Measurements from ENCODE around the gene SFXN1.

Gene SFXN1

GRCh38 chr5:175466700-175467318 lies 11.6 kb upstream of the SFXN1 start:
- no peak for DNase-seq

- no peak for DNase-seq
Observed at GRCh38 chr5:175467983-175468690, 10.2 kb upstream of the SFXN1 start.

- DNase-seq = no peak
Observed at GRCh38 chr5:175468892-175469291, 9.5 kb upstream of the SFXN1 start.

- DNase-seq = no peak
Observed at GRCh38 chr5:175469916-175470315, 8.4 kb upstream of the SFXN1 start.

- no peak for DNase-seq
Observed at GRCh38 chr5:175470781-175471180, 7.6 kb upstream of the SFXN1 start.

- no peak for DNase-seq
Observed at GRCh38 chr5:175471196-175471595, 7.2 kb upstream of the SFXN1 start.

GRCh38 chr5:175471628-175472027 lies 6.7 kb upstream of the SFXN1 start:
- DNase-seq = no peak

- no peak for DNase-seq
Observed at GRCh38 chr5:175472378-175472777, 6.0 kb upstream of the SFXN1 start.

GRCh38 chr5:175475248-175475647 lies 3.1 kb upstream of the SFXN1 start:
- DNase-seq = no peak

GRCh38 chr5:175477440-175477839 lies 920 bp upstream of the SFXN1 start:
- no peak for DNase-seq

- DNase-seq = no peak
Observed at GRCh38 chr5:175478008-175478383, 364 bp upstream of the SFXN1 start.

GRCh38 chr5:175479125-175479881 lies 943 bp downstream of the SFXN1 start:
- no peak for DNase-seq

GRCh38 chr5:175483337-175483736 lies 5.0 kb downstream of the SFXN1 start:
- DNase-seq = no peak

GRCh38 chr5:175484322-175484721 lies 6.0 kb downstream of the SFXN1 start:
- no peak for DNase-seq

- no peak for DNase-seq
Observed at GRCh38 chr5:175484829-175485228, 6.5 kb downstream of the SFXN1 start.

GRCh38 chr5:175485631-175486030 lies 7.3 kb downstream of the SFXN1 start:
- no peak for DNase-seq

GRCh38 chr5:175487514-175488222 lies 9.3 kb downstream of the SFXN1 start:
- DNase-seq = no peak

GRCh38 chr5:175489693-175490443 lies 11.5 kb downstream of the SFXN1 start:
- no peak for DNase-seq

- no peak for DNase-seq
Observed at GRCh38 chr5:175491223-175491622, 12.9 kb downstream of the SFXN1 start.

GRCh38 chr5:175493260-175493659 lies 14.9 kb downstream of the SFXN1 start:
- DNase-seq = no peak

- no peak for DNase-seq
Observed at GRCh38 chr5:175493726-175494125, 15.4 kb downstream of the SFXN1 start.

Data from effector CD4-positive, alpha-beta T cell (primary cell).